H1 (cell line): ENCODE measurements around the gene XAF1. TPM values are rescaled to one million over a fixed set of nuclear protein-coding genes. Genes with fewer than 3 reads are reported as not detected.

Experiments used
- CTCF ChIA-PET: fragments of 300-600 bp; sonication (Branson Sonifier 250); formaldehyde crosslinking; loops from one replicate; lab custom pipeline; 2021; ENCODE audit not compliant: partially characterized antibody; lab: Charles Lee
- POLR2A ChIA-PET: fragments of 300-600 bp; sonication (Branson Sonifier 250); formaldehyde crosslinking; loops from one replicate; lab custom pipeline; 2021; ENCODE audit warnings: inconsistent platforms; ENCODE audit not compliant: partially characterized antibody; lab: Charles Lee
- DNase-seq, 2 experiments: peaks; one replicate each; pipeline versions ENCODE4 v3.0.0 to v3.0.0-alpha.2; 2010 to 2022; ENCODE audit warnings: low spot score in 2 of 2, low read depth in 1 of 2, mixed read lengths in 1 of 2
- FAIRE-seq: peaks from 2 replicates; lab custom pipeline; 2011; peaks lifted over from hg19 to GRCh38; lab: Jason Lieb, UNC
- H2AFZ ChIP-seq: 2 replicates; pipeline ENCODE4 v1.8.1; 2012; ENCODE audit warnings: low read length, inconsistent platforms
- H2AK5ac ChIP-seq: 2 replicates; pipeline ENCODE4 v1.6.1; 2013; ENCODE audit warnings: low read depth, low read length
- H2BK120ac ChIP-seq: replicated peaks from 2 replicates; pipeline ENCODE3; 2013; ENCODE audit warnings: low read depth, low read length, inconsistent platforms
- H2BK12ac ChIP-seq: 2 replicates; pipeline ENCODE4 v1.6.1; 2013; ENCODE audit warnings: low read depth, low read length
- H2BK15ac ChIP-seq: 2 replicates; pipeline ENCODE4 v1.6.1; 2013; ENCODE audit warnings: low read length
- H2BK20ac ChIP-seq: 2 replicates; pipeline ENCODE4 v1.6.1; 2013; ENCODE audit warnings: low read length
- H2BK5ac ChIP-seq: 2 replicates; pipeline ENCODE4 v1.6.1; 2013; ENCODE audit warnings: low read depth, low read length
- H3K14ac ChIP-seq: 2 replicates; pipeline ENCODE4 v1.6.1; 2013; ENCODE audit warnings: inconsistent platforms; ENCODE audit not compliant: insufficient read length
- H3K18ac ChIP-seq: 2 replicates; pipeline ENCODE4 v1.6.1; 2013; ENCODE audit warnings: low read length; ENCODE audit errors: extremely low read depth
- H3K23ac ChIP-seq: 2 replicates; pipeline ENCODE4 v1.6.1; 2013; ENCODE audit warnings: inconsistent platforms; ENCODE audit not compliant: insufficient read length
- H3K23me2 ChIP-seq: 2 replicates; pipeline ENCODE4 v1.6.1; 2013; ENCODE audit warnings: low read depth, low read length
- H3K27ac ChIP-seq: 2 replicates; pipeline ENCODE4 v1.6.1; 2011; ENCODE audit warnings: low read depth, low read length, inconsistent platforms
- H3K27me3 ChIP-seq, 4 experiments: replicated peaks in 1 of 4; 1 replicate in 1 of 4; 2 replicates in 3 of 4; pipeline versions ENCODE4 v1.6.1 to v1.8.1; 2011 to 2013; ENCODE audit warnings: low read length in 3 of 4, mild to moderate bottlenecking in 3 of 4, inconsistent platforms in 2 of 4, mixed read lengths in 2 of 4, moderate library complexity in 1 of 4; ENCODE audit not compliant: control insufficient read depth in 3 of 4, insufficient read depth in 3 of 4; ENCODE audit errors: extremely low read depth in 1 of 4
- H3K36me3 ChIP-seq, 4 experiments: 2 replicates each; pipeline versions ENCODE4 v1.6.1 to v1.8.1; 2011 to 2013; ENCODE audit warnings: mild to moderate bottlenecking in 4 of 4, low read length in 3 of 4, moderate library complexity in 2 of 4, control low read depth in 1 of 4, inconsistent platforms in 1 of 4; ENCODE audit not compliant: insufficient read depth in 4 of 4, control insufficient read depth in 2 of 4
- H3K4ac ChIP-seq: replicated peaks from 2 replicates; pipeline ENCODE3; 2013; ENCODE audit warnings: low read length, low read depth, mixed read lengths, inconsistent platforms; ENCODE audit not compliant: insufficient read length
- H3K4me1 ChIP-seq, 4 experiments: replicated peaks in 1 of 4; 1 replicate in 1 of 4; 2 replicates in 3 of 4; pipeline versions ENCODE4 v1.6.1 to v1.8.1; 2011 to 2013; ENCODE audit warnings: low read length in 3 of 4, inconsistent platforms in 2 of 4, mixed read lengths in 1 of 4; ENCODE audit not compliant: insufficient read depth in 4 of 4, control insufficient read depth in 3 of 4
- H3K4me2 ChIP-seq, 2 experiments: 2 replicates each; pipeline versions ENCODE4 v1.6.1 to v1.8.1; 2011 to 2013; ENCODE audit warnings: low read depth in 2 of 2, low read length in 2 of 2, control low read depth in 1 of 2, inconsistent platforms in 1 of 2, mild to moderate bottlenecking in 1 of 2; ENCODE audit not compliant: insufficient read depth in 1 of 2
- H3K4me3 ChIP-seq, 4 experiments: fragments of 200-600, 300-600 bp in 1 of 4; sonication (generic), shearing (Covaris generic), sonication (Bioruptor Twin) in 1 of 4; 2 replicates each; pipeline versions ENCODE4 v1.5.1 to v1.8.1; 2011 to 2016; ENCODE audit warnings: low read length in 4 of 4, low read depth in 3 of 4, control low read depth in 2 of 4, inconsistent platforms in 2 of 4, mild to moderate bottlenecking in 2 of 4, mixed read lengths in 1 of 4, moderate library complexity in 1 of 4; ENCODE audit not compliant: insufficient read depth in 2 of 4; ENCODE audit errors: extremely low read depth in 1 of 4
- H3K56ac ChIP-seq: replicated peaks from 2 replicates; pipeline ENCODE3; 2013; ENCODE audit warnings: low read depth, mild to moderate bottlenecking, mixed read lengths, low read length, inconsistent platforms; ENCODE audit not compliant: insufficient read length
- H3K79me1 ChIP-seq: 2 replicates; pipeline ENCODE4 v1.6.1; 2013; ENCODE audit warnings: low read depth, low read length, control low read depth
- H3K79me2 ChIP-seq, 2 experiments: 2 replicates each; pipeline versions ENCODE4 v1.6.1 to v1.8.1; 2012 to 2013; ENCODE audit warnings: low read length in 2 of 2, mild to moderate bottlenecking in 2 of 2, inconsistent platforms in 1 of 2; ENCODE audit not compliant: insufficient read depth in 2 of 2, control insufficient read depth in 1 of 2
- H3K9ac ChIP-seq, 4 experiments: replicated peaks in 1 of 4; 1 replicate in 1 of 4; 2 replicates in 3 of 4; pipeline versions ENCODE4 v1.6.1 to v1.8.1; 2011 to 2013; ENCODE audit warnings: low read depth in 3 of 4, low read length in 3 of 4, control low read depth in 2 of 4, mild to moderate bottlenecking in 2 of 4, moderate library complexity in 2 of 4, inconsistent platforms in 1 of 4; ENCODE audit errors: extremely low read depth in 1 of 4
- H3K9me3 ChIP-seq, 2 experiments: 2 replicates each; pipeline versions ENCODE4 v1.6.1 to v1.8.1; 2012 to 2013; ENCODE audit warnings: mild to moderate bottlenecking in 2 of 2, moderate library complexity in 2 of 2, control low read depth in 1 of 2, inconsistent platforms in 1 of 2, low read depth in 1 of 2, low read length in 1 of 2, mixed read lengths in 1 of 2; ENCODE audit not compliant: insufficient read depth in 2 of 2
- H4K20me1 ChIP-seq, 2 experiments: replicated peaks in 1 of 2; 2 replicates each; pipeline versions ENCODE3 to v1.8.1; 2011 to 2013; ENCODE audit warnings: inconsistent platforms in 2 of 2, low read length in 2 of 2, mild to moderate bottlenecking in 1 of 2; ENCODE audit not compliant: insufficient read depth in 2 of 2, control insufficient read depth in 1 of 2
- H4K5ac ChIP-seq: 2 replicates; pipeline ENCODE4 v1.6.1; 2013; ENCODE audit warnings: low read length, low read depth, mixed read lengths, inconsistent platforms; ENCODE audit not compliant: insufficient read length
- H4K8ac ChIP-seq: 2 replicates; pipeline ENCODE4 v1.8.0; 2013; ENCODE audit warnings: mild to moderate bottlenecking, moderate library complexity, low read length, inconsistent platforms; ENCODE audit not compliant: insufficient read depth; ENCODE audit errors: extremely low read depth
- H4K91ac ChIP-seq: replicated peaks from 2 replicates; pipeline ENCODE3; 2013; ENCODE audit warnings: low read length, mixed read lengths, inconsistent platforms; ENCODE audit not compliant: insufficient read length
- BCL11A ChIP-seq, 2 experiments: IDR thresholded peaks; one replicate each; pipeline ENCODE4 v1.6.1; 2011; ENCODE audit warnings: low read depth in 2 of 2, low read length in 2 of 2, mild to moderate bottlenecking in 2 of 2
- CHD2 ChIP-seq: IDR thresholded peaks from 2 replicates; pipeline ENCODE4 v1.6.1; 2012; ENCODE audit warnings: low read length, improper control_type of control experiment
- CREB1 ChIP-seq: IDR thresholded peaks from 2 replicates; pipeline ENCODE4 v1.6.1; 2012; ENCODE audit warnings: inconsistent platforms
- EGR1 ChIP-seq: IDR thresholded peaks from 2 replicates; pipeline ENCODE4 v1.6.1; 2011; ENCODE audit warnings: low read depth, low read length, borderline replicate concordance
- HDAC6 ChIP-seq: IDR thresholded peaks from one replicate; pipeline ENCODE4 v1.7.1; 2012; ENCODE audit warnings: low read depth, mild to moderate bottlenecking, inconsistent platforms, low read length, moderate library complexity
- JUN ChIP-seq: IDR thresholded peaks from 2 replicates; pipeline ENCODE4 v1.6.1; 2011; ENCODE audit warnings: low read depth, mild to moderate bottlenecking, improper control_type of control experiment, low read length
- MAFK ChIP-seq: IDR thresholded peaks from 2 replicates; pipeline ENCODE4 v1.6.1; 2012; ENCODE audit warnings: low read depth, mild to moderate bottlenecking, improper control_type of control experiment, low read length
- POLR2A ChIP-seq, 2 experiments: IDR thresholded peaks; 1 replicate in 1 of 2; 2 replicates in 1 of 2; pipeline ENCODE4 v1.6.1; 2011; ENCODE audit warnings: low read depth in 2 of 2, low read length in 2 of 2, mild to moderate bottlenecking in 2 of 2; ENCODE audit errors: control extremely low read depth in 1 of 2
- POLR2AphosphoS5 ChIP-seq: IDR thresholded peaks from 2 replicates; pipeline ENCODE4 v1.6.1; 2011; ENCODE audit warnings: low read depth, low read length
- POU5F1 ChIP-seq: IDR thresholded peaks from 2 replicates; pipeline ENCODE4 v1.6.1; 2011; ENCODE audit warnings: low read depth, mild to moderate bottlenecking, low read length, moderate library complexity
- RNF2 ChIP-seq: fragments of 200-900, 300-1000 bp; sonication (generic); IDR thresholded peaks from 2 replicates; pipeline ENCODE4 v1.7.1; 2016; ENCODE audit warnings: borderline replicate concordance, low read depth, mild to moderate bottlenecking, antibody characterized with exemption, low read length; ENCODE audit not compliant: poor library complexity, severe bottlenecking; ENCODE audit errors: missing control alignments
- TAF1 ChIP-seq: IDR thresholded peaks from 2 replicates; pipeline ENCODE4 v1.6.1; 2011; ENCODE audit warnings: mild to moderate bottlenecking, low read depth, low read length
- WGBS, 2 experiments: shearing (Covaris generic) in 1 of 2; methylation state at CpG; one replicate each; pipeline versions ENCODE4 v1.1.6 to v1.1.7; 2013 to 2015; ENCODE audit warnings: low lambda C conversion rate in 2 of 2, mixed read lengths in 2 of 2, inconsistent platforms in 1 of 2, low coverage in 1 of 2, missing lambda C conversion rate in 1 of 2; ENCODE audit not compliant: insufficient replicate concordance in 2 of 2, insufficient coverage in 1 of 2, insufficient read length in 1 of 2; ENCODE audit errors: extremely low coverage in 1 of 2, missing lambda C conversion rate in 1 of 2; 5-methylcytosine and 5-hydroxymethylcytosine counted together
- polyA plus RNA-seq, 7 experiments: library from polyadenylated mRNA; depleted of rRNA in 3 of 7; stranded (reverse) in 5 of 7; unstranded in 2 of 7; fragments of >200 nt in 5 of 7; fragments of 200-250 nt in 2 of 7; gene quantifications; 1 replicate in 5 of 7; 2 replicates in 1 of 7; 4 replicates in 1 of 7; pipeline versions ENCODE4 v1.2.1 to v1.2.3, GENCODE V29; 2011 to 2013; ENCODE audit warnings: missing spikeins in 2 of 7, mixed read lengths in 2 of 7
- total RNA-seq: library from RNA; stranded (reverse); fragmentation: NEBNext Ultra II Directional; extraction: Animal tissue kit (Norgen Biotek cat#: 25700); gene quantifications from 2 replicates; pipeline ENCODE4 v1.2.1, GENCODE V29; 2021

Gene XAF1
- total and polyA plus RNA-seq, 2 of the 8 experiments (the other 6 are each of a cell fraction or from before 2014, with no cell fraction given), result not detected

GRCh38 chr17:6786618-6787017 is 30.8 kb downstream of the XAF1 start:
- no peak for TF ChIP-seq RNF2
- no peak for TF ChIP-seq EGR1
- TF ChIP-seq JUN, result no peak
- no peak for TF ChIP-seq MAFK
- TF ChIP-seq CREB1, result no peak
- no peak for TF ChIP-seq TAF1
- TF ChIP-seq BCL11A (IDR thresholded peaks at IDR 0.05; ENCODE audit: low read depth in 2 of 2, low read length in 2 of 2), result no peak
- no peak for TF ChIP-seq POU5F1
- no peak for TF ChIP-seq POLR2AphosphoS5
- no peak for TF ChIP-seq HDAC6
- no peak for TF ChIP-seq CHD2
- no peak for TF ChIP-seq POLR2A (IDR thresholded peaks at IDR 0.05; ENCODE audit: control extremely low read depth in 1 of 2, low read depth in 2 of 2, low read length in 2 of 2)
- no peak overlapping the region for H4K5ac ChIP-seq
- H3K18ac ChIP-seq, result no peak overlapping the region
- H2BK12ac ChIP-seq, result no peak overlapping the region
- H4K91ac ChIP-seq, result no peak overlapping the region
- H3K9me3 ChIP-seq, result no peaks in the 10 kb centered on the region
- no peak overlapping the region for H2BK20ac ChIP-seq
- H3K27ac ChIP-seq, result no peak overlapping the region
- no peak overlapping the region for H3K9ac ChIP-seq
- no peaks in the 10 kb centered on the region for H4K20me1 ChIP-seq
- H2BK120ac ChIP-seq, result no peak overlapping the region
- DNase-seq (no peak), FAIRE-seq (no peak)
- 0 out of 2 replicates have a peak overlapping the region, but pooled peaks have one; percentile 39 for H2AFZ ChIP-seq
- H4K8ac ChIP-seq, result no peak overlapping the region
- no peaks in the 10 kb centered on the region for H3K23me2 ChIP-seq
- no peaks in the 10 kb centered on the region for H3K79me1 ChIP-seq
- no peak overlapping the region for H3K4me2 ChIP-seq
- no peaks in the 10 kb centered on the region for H3K4me1 ChIP-seq
- no peak overlapping the region for H2AK5ac ChIP-seq
- no peak overlapping the region for H3K14ac ChIP-seq
- no peaks in the 10 kb centered on the region for H3K36me3 ChIP-seq
- no peaks in the 10 kb centered on the region for H3K79me2 ChIP-seq
- H3K4me3 ChIP-seq, result no peak overlapping the region
- no peaks in the 10 kb centered on the region for H3K27me3 ChIP-seq
- 86% methylated on average over 8 of the region's 8 CpGs; no CpG with 5 or more reads in 1 of the 2 experiments for WGBS, 2 experiments
- H2BK15ac ChIP-seq, result no peak overlapping the region
- ChIA-PET CTCF (interaction anchor here (0.6 to 1.9 kb wide), 3 partner anchors 54 to 120 kb away, joined by 3 to 12 read pairs (median 5); no protein-coding TSS in a partner anchor), POLR2A (interaction anchor here (0.6 kb wide), 1 partner anchor 12 kb away, joined by 3 read pairs; no protein-coding TSS in a partner anchor)
- no peak overlapping the region for H3K56ac ChIP-seq
- no peak overlapping the region for H2BK5ac ChIP-seq
- no peak overlapping the region for H3K23ac ChIP-seq
- no peak overlapping the region for H3K4ac ChIP-seq
